GM23338 (cell line): Measurements from ENCODE around the gene DAB1. TPM values are rescaled to one million over a fixed set of nuclear protein-coding genes. Genes with fewer than 3 reads are reported as not detected.

ENCODE experiments used
- ATAC-seq: fragments of 200-7000 bp; cut with Tn5 transposase; 3 replicates; pipeline ENCODE4 v1.9.1; 2020
- DNase-seq: peaks from one replicate; pipeline ENCODE4 v3.0.0-alpha.2; 2015; ENCODE audit warnings: low spot score
- H2AFZ ChIP-seq: fragments of 200-600 bp; sonication (generic); 2 replicates; pipeline ENCODE4 v1.8.0; 2016; ENCODE audit warnings: antibody characterized with exemption, mild to moderate bottlenecking, moderate library complexity
- H3F3A ChIP-seq: fragments of 200-600 bp; sonication (generic); replicated peaks from 2 replicates; pipeline ENCODE4 v1.8.0; 2017; ENCODE audit warnings: antibody characterized with exemption, mixed run types, low read depth
- H3K27ac ChIP-seq: fragments of 200-600 bp; sonication (generic); 2 replicates; pipeline ENCODE4 v1.6.1; 2016; ENCODE audit warnings: low read depth
- H3K27me3 ChIP-seq: fragments of 200-600 bp; sonication (generic); 2 replicates; pipeline ENCODE4 v1.8.0; 2016; ENCODE audit warnings: mild to moderate bottlenecking, mixed run types, moderate library complexity; ENCODE audit not compliant: insufficient read depth
- H3K36me3 ChIP-seq: fragments of 200-600 bp; sonication (generic); 2 replicates; pipeline ENCODE4 v1.8.0; 2016; ENCODE audit warnings: mild to moderate bottlenecking; ENCODE audit not compliant: insufficient read depth
- H3K4me1 ChIP-seq: fragments of 200-600 bp; sonication (generic); 2 replicates; pipeline ENCODE4 v1.8.0; 2016; ENCODE audit warnings: mild to moderate bottlenecking, moderate library complexity; ENCODE audit not compliant: insufficient read depth
- H3K4me2 ChIP-seq: fragments of 200-600 bp; sonication (generic); 2 replicates; pipeline ENCODE4 v1.7.1; 2017; ENCODE audit warnings: mixed run types
- H3K4me3 ChIP-seq: fragments of 200-600 bp; sonication (generic); 2 replicates; pipeline ENCODE4 v1.6.1; 2016; ENCODE audit warnings: mixed run types
- H3K79me2 ChIP-seq: fragments of 200-600 bp; sonication (generic); replicated peaks from 2 replicates; pipeline ENCODE4 v1.8.0; 2017; ENCODE audit warnings: mild to moderate bottlenecking; ENCODE audit not compliant: insufficient read depth
- H3K9me2 ChIP-seq: fragments of 200-600 bp; sonication (generic); 2 replicates; pipeline ENCODE4 v1.8.0; 2017; ENCODE audit not compliant: insufficient read depth
- H4K20me1 ChIP-seq: fragments of 200-600 bp; sonication (generic); replicated peaks from 2 replicates; pipeline ENCODE4 v1.8.0; 2017; ENCODE audit warnings: mild to moderate bottlenecking; ENCODE audit not compliant: insufficient read depth
- H3K27ac Mint-ChIP-seq: 2 replicates; pipeline ENCODE4 v1.8.0; 2020; ENCODE audit warnings: inconsistent platforms, mild to moderate bottlenecking, moderate library complexity, mixed read lengths
- H3K27me3 Mint-ChIP-seq: 3 replicates; pipeline ENCODE4 v1.8.0; 2022; ENCODE audit warnings: low read depth, mild to moderate bottlenecking, moderate library complexity, mixed read lengths, inconsistent platforms; ENCODE audit not compliant: insufficient read depth, poor library complexity
- H3K36me3 Mint-ChIP-seq: 3 replicates; pipeline ENCODE4 v1.8.0; 2021; ENCODE audit warnings: low read depth, mild to moderate bottlenecking, inconsistent platforms, moderate library complexity, mixed read lengths
- H3K4me1 Mint-ChIP-seq: 3 replicates; pipeline ENCODE4 v1.8.0; 2020; ENCODE audit warnings: mild to moderate bottlenecking, inconsistent platforms, mixed read lengths
- H3K4me3 Mint-ChIP-seq: 3 replicates; pipeline ENCODE4 v1.8.0; 2021; ENCODE audit warnings: moderate library complexity, mild to moderate bottlenecking, inconsistent platforms, mixed read lengths
- H3K9me3 Mint-ChIP-seq: 3 replicates; pipeline ENCODE4 v1.8.0; 2020; ENCODE audit warnings: moderate library complexity, mild to moderate bottlenecking, inconsistent platforms, mixed read lengths
- CREB1 ChIP-seq: fragments of 250-450 bp; sonication (Bioruptor Pico); IDR thresholded peaks from 2 replicates; pipeline ENCODE4 v1.5.0; 2020; ENCODE audit warnings: low read depth, mild to moderate bottlenecking, moderate library complexity
- CTCF ChIP-seq, 2 experiments: fragments of 200-600 bp in 1 of 2; sonication (generic) in 1 of 2; conservative IDR thresholded peaks; 2 replicates each; pipeline versions ENCODE4 v1.5.1 to v1.6.1; 2016 to 2017; ENCODE audit warnings: antibody characterized with exemption in 2 of 2, low read depth in 2 of 2, mild to moderate bottlenecking in 2 of 2, moderate library complexity in 1 of 2
- ETS1 ChIP-seq: IDR thresholded peaks from 2 replicates; pipeline ENCODE4 v1.6.1; 2016; ENCODE audit warnings: antibody characterized with exemption
- EZH2 ChIP-seq: fragments of 200-600 bp; sonication (generic); IDR thresholded peaks from one replicate; pipeline ENCODE4 v1.8.0; 2017; ENCODE audit warnings: antibody characterized with exemption, mild to moderate bottlenecking, low read depth; ENCODE audit not compliant: unreplicated experiment
- EZH2phosphoT487 ChIP-seq: fragments of 200-600 bp; sonication (generic); IDR thresholded peaks from one replicate; pipeline ENCODE4 v1.8.1; 2018; ENCODE audit warnings: antibody characterized with exemption; ENCODE audit not compliant: unreplicated experiment
- JUNB ChIP-seq: IDR thresholded peaks from one replicate; pipeline ENCODE4 v1.6.1; 2016; ENCODE audit warnings: antibody characterized with exemption; ENCODE audit not compliant: unreplicated experiment
- NANOG ChIP-seq: IDR thresholded peaks from 2 replicates; pipeline ENCODE4 v1.6.1; 2016; ENCODE audit warnings: antibody characterized with exemption, borderline replicate concordance
- POLR2AphosphoS5 ChIP-seq: IDR thresholded peaks from 2 replicates; pipeline ENCODE4 v1.6.1; 2016; ENCODE audit warnings: antibody characterized with exemption, low read depth
- STAT1 ChIP-seq: IDR thresholded peaks from one replicate; pipeline ENCODE4 v1.6.1; 2016; ENCODE audit warnings: antibody characterized with exemption; ENCODE audit not compliant: unreplicated experiment
- ZNF114 ChIP-seq: fragments of 250-450 bp; sonication (Bioruptor Pico); IDR thresholded peaks from 2 replicates; pipeline ENCODE4 v1.5.0; 2020; ENCODE audit warnings: mild to moderate bottlenecking, moderate library complexity
- ZNF331 ChIP-seq: fragments of 250-450 bp; sonication (Bioruptor Pico); IDR thresholded peaks from 2 replicates; pipeline ENCODE4 v1.5.0; 2020; ENCODE audit warnings: low read depth, mild to moderate bottlenecking, moderate library complexity
- ZNF462 ChIP-seq: fragments of 250-450 bp; sonication (Bioruptor Pico); IDR thresholded peaks from 2 replicates; pipeline ENCODE4 v1.5.0; 2020; ENCODE audit warnings: mild to moderate bottlenecking, moderate library complexity
- polyA plus RNA-seq: library from polyadenylated mRNA; unstranded; fragments of >200 nt; fragmentation: Nextera tagmentation; extraction: Ambion mirVana; gene quantifications from 2 replicates; pipeline ENCODE4 v1.2.1, GENCODE V29; 2016
- total RNA-seq: library from RNA; depleted of rRNA; stranded (reverse); fragments of >200 nt; shearing (Covaris generic); gene quantifications from 2 replicates; pipeline ENCODE4 v1.2.3, GENCODE V29; 2014
- TF ChIP-seq, protein P1 (sequence below): IDR thresholded peaks from one replicate; pipeline ENCODE4 v1.6.1; 2018; ENCODE audit warnings: antibody characterized with exemption; ENCODE audit not compliant: unreplicated experiment

DAB1 gene
- total and polyA plus RNA-seq, 2 experiments from 2014 or later = 12.8 to 14.5 TPM

DNA sequence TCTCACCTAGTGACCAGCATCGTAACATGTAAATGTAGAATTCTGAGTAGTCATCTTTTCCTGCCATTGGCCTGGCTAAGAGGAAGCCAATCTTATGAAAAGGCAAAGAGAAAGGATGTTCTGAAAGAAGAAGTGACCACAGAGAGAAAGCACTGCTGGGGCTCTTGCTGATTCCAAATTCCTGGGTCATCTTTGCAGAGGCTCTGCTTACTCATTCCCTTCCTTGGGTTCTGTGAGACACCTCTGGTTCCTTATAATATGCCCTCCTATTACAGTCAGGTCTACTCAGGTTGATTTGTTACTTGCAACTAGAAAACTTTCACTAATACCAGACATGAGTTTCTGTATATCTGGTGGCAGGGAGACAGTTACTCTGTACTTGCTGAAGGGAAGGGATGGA lies 259.3 kb downstream of the DAB1 start:
- H3K4me2 ChIP-seq = no peak overlapping the region
- peaks cover 3% of the 10 kb centered on the region for H3K27me3 Mint-ChIP-seq
- no peak for DNase-seq
- TF ChIP-seq ZNF114 (CRISPR knock-in tag) (no peak), ETS1 (no peak), EZH2phosphoT487 (no peak), EZH2 (no peak), POLR2AphosphoS5 (no peak), NANOG (no peak), CREB1 (no peak), STAT1 (no peak), CTCF (conservative IDR thresholded peaks at IDR 0.05; ENCODE audit: low read depth in 2 of 2) (no peak), JUNB (no peak), ZNF331 (CRISPR knock-in tag) (no peak), ZNF462 (CRISPR knock-in tag) (no peak)
- TF ChIP-seq, protein P1, sequence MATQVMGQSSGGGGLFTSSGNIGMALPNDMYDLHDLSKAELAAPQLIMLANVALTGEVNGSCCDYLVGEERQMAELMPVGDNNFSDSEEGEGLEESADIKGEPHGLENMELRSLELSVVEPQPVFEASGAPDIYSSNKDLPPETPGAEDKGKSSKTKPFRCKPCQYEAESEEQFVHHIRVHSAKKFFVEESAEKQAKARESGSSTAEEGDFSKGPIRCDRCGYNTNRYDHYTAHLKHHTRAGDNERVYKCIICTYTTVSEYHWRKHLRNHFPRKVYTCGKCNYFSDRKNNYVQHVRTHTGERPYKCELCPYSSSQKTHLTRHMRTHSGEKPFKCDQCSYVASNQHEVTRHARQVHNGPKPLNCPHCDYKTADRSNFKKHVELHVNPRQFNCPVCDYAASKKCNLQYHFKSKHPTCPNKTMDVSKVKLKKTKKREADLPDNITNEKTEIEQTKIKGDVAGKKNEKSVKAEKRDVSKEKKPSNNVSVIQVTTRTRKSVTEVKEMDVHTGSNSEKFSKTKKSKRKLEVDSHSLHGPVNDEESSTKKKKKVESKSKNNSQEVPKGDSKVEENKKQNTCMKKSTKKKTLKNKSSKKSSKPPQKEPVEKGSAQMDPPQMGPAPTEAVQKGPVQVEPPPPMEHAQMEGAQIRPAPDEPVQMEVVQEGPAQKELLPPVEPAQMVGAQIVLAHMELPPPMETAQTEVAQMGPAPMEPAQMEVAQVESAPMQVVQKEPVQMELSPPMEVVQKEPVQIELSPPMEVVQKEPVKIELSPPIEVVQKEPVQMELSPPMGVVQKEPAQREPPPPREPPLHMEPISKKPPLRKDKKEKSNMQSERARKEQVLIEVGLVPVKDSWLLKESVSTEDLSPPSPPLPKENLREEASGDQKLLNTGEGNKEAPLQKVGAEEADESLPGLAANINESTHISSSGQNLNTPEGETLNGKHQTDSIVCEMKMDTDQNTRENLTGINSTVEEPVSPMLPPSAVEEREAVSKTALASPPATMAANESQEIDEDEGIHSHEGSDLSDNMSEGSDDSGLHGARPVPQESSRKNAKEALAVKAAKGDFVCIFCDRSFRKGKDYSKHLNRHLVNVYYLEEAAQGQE = no peak
- H3K79me2 ChIP-seq = no peaks in the 10 kb centered on the region
- H3K4me1 ChIP-seq = peaks cover 47% of the 10 kb centered on the region
- no peak overlapping the region for H3K27ac ChIP-seq
- no peaks in the 10 kb centered on the region for H3K36me3 ChIP-seq
- H3K4me1 Mint-ChIP-seq = peaks cover 56% of the 10 kb centered on the region
- no peaks in the 10 kb centered on the region for H3K36me3 Mint-ChIP-seq
- no peak overlapping the region for H3K27ac Mint-ChIP-seq
- H4K20me1 ChIP-seq = no peaks in the 10 kb centered on the region
- H3K9me3 Mint-ChIP-seq = no peaks in the 10 kb centered on the region
- no peaks in the 10 kb centered on the region for H3K27me3 ChIP-seq
- no peak for ATAC-seq
- no peak overlapping the region for H3K4me3 Mint-ChIP-seq
- H3K4me3 ChIP-seq = no peak overlapping the region
- no peak overlapping the region for H2AFZ ChIP-seq
- no peaks in the 10 kb centered on the region for H3K9me2 ChIP-seq
- no peaks in the 10 kb centered on the region for H3F3A ChIP-seq
